Panc1 (cell line): ENCODE results near the gene TXNDC11. TPM values are rescaled to one million over a fixed set of nuclear protein-coding genes. Genes with fewer than 3 reads are reported as not detected.

Source experiments
- ATAC-seq: fragments of 200-7000 bp; cut with Tn5 transposase; 2 replicates; pipeline ENCODE4 v1.9.1; 2020; ENCODE audit warnings: mild to moderate bottlenecking, moderate library complexity
- BruUV-seq: library from RNA; stranded (reverse); fragments of 400-500 nt; replicated peaks from 2 replicates; lab custom pipeline; 2021; lab: Mats Ljungman, UMichigan
- CTCF ChIA-PET: fragments of 300-600 bp; sonication (Branson Sonifier 250); formaldehyde crosslinking; loops from one replicate; lab custom pipeline; 2022; ENCODE audit warnings: antibody characterized with exemption; lab: Charles Lee
- POLR2A ChIA-PET: fragments of 300-600 bp; sonication (Branson Sonifier 250); formaldehyde crosslinking; loops from one replicate; lab custom pipeline; 2022; ENCODE audit warnings: antibody characterized with exemption; lab: Charles Lee
- DNase-seq: peaks from one replicate; pipeline ENCODE4 v3.0.0-alpha.2; 2010; ENCODE audit warnings: low read depth, low spot score
- H3K27ac ChIP-seq: 2 replicates; pipeline ENCODE4 v1.5.1; 2011; ENCODE audit warnings: mild to moderate bottlenecking, low read length, inconsistent platforms
- H3K27me3 ChIP-seq: fragments of 200-500 bp; sonication (Bioruptor generic); 2 replicates; pipeline ENCODE4 v1.6.0; 2014; ENCODE audit warnings: low read length, inconsistent platforms; ENCODE audit not compliant: control insufficient read depth, insufficient read depth
- H3K36me3 ChIP-seq: fragments of 200-500 bp; sonication (Bioruptor generic); 2 replicates; pipeline ENCODE4 v1.5.1; 2014; ENCODE audit warnings: inconsistent platforms, mild to moderate bottlenecking, low read length, moderate library complexity; ENCODE audit not compliant: control insufficient read depth, insufficient read depth
- H3K4me1 ChIP-seq: 2 replicates; pipeline ENCODE4 v1.5.1; 2011; ENCODE audit warnings: inconsistent platforms, mild to moderate bottlenecking, low read length, moderate library complexity; ENCODE audit not compliant: control insufficient read depth, insufficient read depth
- H3K4me3 ChIP-seq, 2 experiments: 2 replicates each; pipeline ENCODE4 v1.5.1; 2011 to 2012; ENCODE audit warnings: low read depth in 2 of 2, low read length in 2 of 2, mild to moderate bottlenecking in 2 of 2, inconsistent platforms in 1 of 2, moderate library complexity in 1 of 2
- H3K9me3 ChIP-seq: fragments of 200-500 bp; sonication (Bioruptor generic); 2 replicates; pipeline ENCODE4 v1.5.1; 2014; ENCODE audit warnings: low read depth, mild to moderate bottlenecking, inconsistent platforms, low read length, moderate library complexity; ENCODE audit not compliant: control insufficient read depth, insufficient read depth
- POLR2AphosphoS5 ChIP-seq: IDR thresholded peaks from 2 replicates; pipeline ENCODE4 v1.6.1; 2012; ENCODE audit warnings: mild to moderate bottlenecking, low read depth, low read length, moderate library complexity
- SIN3A ChIP-seq: IDR thresholded peaks from 2 replicates; pipeline ENCODE4 v1.6.1; 2012; ENCODE audit warnings: low read depth, mild to moderate bottlenecking, low read length, moderate library complexity, borderline replicate concordance; ENCODE audit not compliant: insufficient read depth
- TCF7L2 ChIP-seq: IDR thresholded peaks from 2 replicates; pipeline ENCODE4 v1.6.1; 2011; ENCODE audit warnings: mild to moderate bottlenecking, low read depth, low read length, inconsistent platforms
- in situ Hi-C: cut with HindIII; loops from 2 replicates; pipeline ENCODE4 v1.10.0; 2016; ENCODE audit warnings: low sequenced_read_pairs, low pct_unique_long_range_greater_than_20kb
- intact Hi-C: fragments of 100-400 bp; cut with micrococcal nuclease; formaldehyde crosslinking; loops from one replicate; pipeline ENCODE4 v1.10.0; 2022; ENCODE audit not compliant: unreplicated experiment
- total RNA-seq: library from RNA; stranded (reverse); gene quantifications from one replicate; pipeline ENCODE4 v1.2.1, GENCODE V29; 2021; ENCODE audit not compliant: unreplicated experiment
- TF ChIP-seq, protein P1 (sequence below): fragments of 450-650 bp; IDR thresholded peaks from 2 replicates; pipeline ENCODE4 v1.5.1; 2017; ENCODE audit warnings: mild to moderate bottlenecking
- TF ChIP-seq, protein P2 (sequence below), 2 experiments: IDR thresholded peaks; 2 replicates each; pipeline ENCODE4 v1.6.1; 2011 to 2012; ENCODE audit warnings: low read depth in 2 of 2, control low read depth in 1 of 2, low read length in 1 of 2, mild to moderate bottlenecking in 1 of 2, moderate library complexity in 1 of 2; ENCODE audit not compliant: insufficient read depth in 1 of 2

Gene TXNDC11
- total RNA-seq, 1 experiment from 2014 or later = 30.5 TPM

DNA sequence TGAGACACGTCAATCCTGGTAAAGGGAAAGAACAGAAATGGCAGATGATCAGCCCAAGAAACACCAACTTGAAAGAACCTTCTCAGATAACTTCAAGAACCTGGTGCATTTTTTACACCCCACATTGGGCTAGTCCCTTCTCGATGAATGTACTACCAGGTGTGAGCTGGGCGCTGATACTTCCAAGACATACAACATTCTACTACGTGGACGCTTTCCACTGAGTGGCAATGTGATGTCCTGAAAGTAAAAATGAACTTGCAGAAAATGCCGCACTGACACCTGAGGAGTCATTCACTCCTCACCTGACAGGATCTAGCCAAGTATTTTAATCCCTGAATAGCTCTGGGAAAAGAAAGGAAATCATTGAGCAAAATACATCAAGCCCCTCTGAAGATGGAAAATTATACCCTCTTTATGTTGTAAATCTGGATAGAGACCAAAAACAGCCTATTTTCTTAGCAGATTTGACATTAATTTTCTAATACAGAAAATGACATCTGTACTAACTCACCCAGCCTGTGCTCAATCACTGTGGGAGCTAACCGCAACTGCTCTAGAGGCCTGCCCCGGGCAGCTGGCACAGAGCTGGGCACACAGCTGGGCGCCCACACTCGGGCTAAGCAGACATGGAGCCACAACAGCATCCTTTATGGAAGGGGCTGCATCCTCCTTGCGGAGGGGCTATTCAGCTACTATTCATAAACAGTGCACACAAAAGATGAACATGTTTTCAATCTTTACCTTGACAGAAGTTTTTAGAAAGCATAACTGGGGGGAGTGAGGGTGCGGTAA is 58.2 kb downstream of the TXNDC11 start:
- no peak overlapping the region for H3K4me3 ChIP-seq
- no peak for DNase-seq
- H3K27me3 ChIP-seq = no peaks in the 10 kb centered on the region
- no peak for ATAC-seq
- no peaks in the 10 kb centered on the region for H3K4me1 ChIP-seq
- H3K36me3 ChIP-seq = peaks cover 8% of the 10 kb centered on the region
- CTCF ChIA-PET = no interaction called here
- no TSS peak for BruUV-seq
- H3K9me3 ChIP-seq = no peaks in the 10 kb centered on the region
- H3K27ac ChIP-seq = no peak overlapping the region
- in situ Hi-C loops (no loop called here), intact Hi-C loops (no loop called here)
- POLR2A ChIA-PET = interaction anchor here (0.7 kb wide), 1 partner anchor 299 kb away, joined by 3 read pairs; no protein-coding TSS in a partner anchor
- TF ChIP-seq, protein P1, sequence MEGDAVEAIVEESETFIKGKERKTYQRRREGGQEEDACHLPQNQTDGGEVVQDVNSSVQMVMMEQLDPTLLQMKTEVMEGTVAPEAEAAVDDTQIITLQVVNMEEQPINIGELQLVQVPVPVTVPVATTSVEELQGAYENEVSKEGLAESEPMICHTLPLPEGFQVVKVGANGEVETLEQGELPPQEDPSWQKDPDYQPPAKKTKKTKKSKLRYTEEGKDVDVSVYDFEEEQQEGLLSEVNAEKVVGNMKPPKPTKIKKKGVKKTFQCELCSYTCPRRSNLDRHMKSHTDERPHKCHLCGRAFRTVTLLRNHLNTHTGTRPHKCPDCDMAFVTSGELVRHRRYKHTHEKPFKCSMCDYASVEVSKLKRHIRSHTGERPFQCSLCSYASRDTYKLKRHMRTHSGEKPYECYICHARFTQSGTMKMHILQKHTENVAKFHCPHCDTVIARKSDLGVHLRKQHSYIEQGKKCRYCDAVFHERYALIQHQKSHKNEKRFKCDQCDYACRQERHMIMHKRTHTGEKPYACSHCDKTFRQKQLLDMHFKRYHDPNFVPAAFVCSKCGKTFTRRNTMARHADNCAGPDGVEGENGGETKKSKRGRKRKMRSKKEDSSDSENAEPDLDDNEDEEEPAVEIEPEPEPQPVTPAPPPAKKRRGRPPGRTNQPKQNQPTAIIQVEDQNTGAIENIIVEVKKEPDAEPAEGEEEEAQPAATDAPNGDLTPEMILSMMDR = no peak
- TF ChIP-seq TCF7L2 = no peak
- TF ChIP-seq SIN3A = no peak
- no peak for TF ChIP-seq POLR2AphosphoS5
- TF ChIP-seq, protein P2, sequence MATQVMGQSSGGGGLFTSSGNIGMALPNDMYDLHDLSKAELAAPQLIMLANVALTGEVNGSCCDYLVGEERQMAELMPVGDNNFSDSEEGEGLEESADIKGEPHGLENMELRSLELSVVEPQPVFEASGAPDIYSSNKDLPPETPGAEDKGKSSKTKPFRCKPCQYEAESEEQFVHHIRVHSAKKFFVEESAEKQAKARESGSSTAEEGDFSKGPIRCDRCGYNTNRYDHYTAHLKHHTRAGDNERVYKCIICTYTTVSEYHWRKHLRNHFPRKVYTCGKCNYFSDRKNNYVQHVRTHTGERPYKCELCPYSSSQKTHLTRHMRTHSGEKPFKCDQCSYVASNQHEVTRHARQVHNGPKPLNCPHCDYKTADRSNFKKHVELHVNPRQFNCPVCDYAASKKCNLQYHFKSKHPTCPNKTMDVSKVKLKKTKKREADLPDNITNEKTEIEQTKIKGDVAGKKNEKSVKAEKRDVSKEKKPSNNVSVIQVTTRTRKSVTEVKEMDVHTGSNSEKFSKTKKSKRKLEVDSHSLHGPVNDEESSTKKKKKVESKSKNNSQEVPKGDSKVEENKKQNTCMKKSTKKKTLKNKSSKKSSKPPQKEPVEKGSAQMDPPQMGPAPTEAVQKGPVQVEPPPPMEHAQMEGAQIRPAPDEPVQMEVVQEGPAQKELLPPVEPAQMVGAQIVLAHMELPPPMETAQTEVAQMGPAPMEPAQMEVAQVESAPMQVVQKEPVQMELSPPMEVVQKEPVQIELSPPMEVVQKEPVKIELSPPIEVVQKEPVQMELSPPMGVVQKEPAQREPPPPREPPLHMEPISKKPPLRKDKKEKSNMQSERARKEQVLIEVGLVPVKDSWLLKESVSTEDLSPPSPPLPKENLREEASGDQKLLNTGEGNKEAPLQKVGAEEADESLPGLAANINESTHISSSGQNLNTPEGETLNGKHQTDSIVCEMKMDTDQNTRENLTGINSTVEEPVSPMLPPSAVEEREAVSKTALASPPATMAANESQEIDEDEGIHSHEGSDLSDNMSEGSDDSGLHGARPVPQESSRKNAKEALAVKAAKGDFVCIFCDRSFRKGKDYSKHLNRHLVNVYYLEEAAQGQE (IDR thresholded peaks at IDR 0.05; ENCODE audit: insufficient read depth in 1 of 2, low read depth in 2 of 2, low read length in 1 of 2) = no peak

DNA sequence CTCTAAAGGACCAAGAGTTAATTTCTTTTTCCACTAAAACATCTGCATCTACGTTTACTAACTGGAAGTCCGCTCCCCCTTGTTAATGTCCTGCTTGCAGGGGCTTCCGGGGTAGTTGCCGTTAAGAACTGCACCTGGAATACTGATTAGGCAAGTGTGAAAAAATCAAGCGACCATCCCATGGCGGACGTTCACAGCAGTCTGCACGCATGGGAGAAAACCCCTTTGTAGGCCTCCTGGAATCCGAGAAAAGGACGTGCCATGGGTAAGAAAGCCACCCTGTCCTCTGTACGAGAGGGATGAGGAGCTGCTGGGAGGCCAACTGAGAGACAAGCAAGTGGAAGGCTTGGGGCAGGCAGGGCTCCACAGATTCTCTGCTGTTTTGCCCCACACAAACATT is 59.5 kb downstream of the TXNDC11 start:
- Histone ChIP-seq H3K27ac (no peak overlapping the region), H3K9me3 (no peaks in the 10 kb centered on the region), H3K36me3 (peaks cover 2% of the 10 kb centered on the region; the same call in 1 of the 2 replicates), H3K4me3 (no peak overlapping the region), H3K4me1 (no peaks in the 10 kb centered on the region), H3K27me3 (no peaks in the 10 kb centered on the region)
- DNase-seq (no peak), ATAC-seq (no peak)
- BruUV-seq = no TSS peak
- ChIA-PET CTCF (no interaction called here), POLR2A (interaction anchor here (0.6 kb wide), 1 partner anchor 33 kb away, joined by 4 read pairs; no protein-coding TSS in a partner anchor)
- intact Hi-C loops (no loop called here), in situ Hi-C loops (no loop called here)
- TF ChIP-seq POLR2AphosphoS5 = no peak
- TF ChIP-seq, protein P2 (IDR thresholded peaks at IDR 0.05; ENCODE audit: insufficient read depth in 1 of 2, low read depth in 2 of 2, low read length in 1 of 2) = no peak
- no peak for TF ChIP-seq TCF7L2
- TF ChIP-seq, protein P1 = no peak
- TF ChIP-seq SIN3A = no peak
